Heart left ventricle (tissue), 13 donors: ENCODE measurements around the gene CYSLTR1.

ENCODE experiments used
- POLR2A ChIP-seq, 2 donors: fragments of 450-650 bp; IDR thresholded peaks; one replicate each; pipeline ENCODE4 v1.6.1; 2017; ENCODE audit warnings: antibody characterized with exemption in 2 of 2, mild to moderate bottlenecking in 2 of 2, moderate library complexity in 2 of 2
- TF ChIP-seq, protein P1 (sequence below), 12 donors: fragments of 200-600 bp; sonication (generic) in 4 of 12; IDR thresholded peaks; one replicate each; pipeline versions ENCODE4 v1.5.0 to v1.8.0; 2018 to 2022; ENCODE audit warnings: antibody characterized with exemption in 12 of 12, mild to moderate bottlenecking in 5 of 12
- donor health status: ischemic (EF 13 %, LVEDD 7.1; RV severe dilation, severe dysfunction).
- donor health status: DM: no; HTN: yes; CAD: no.
- donor health status: DM: no; HTN: no; CAD: no.
- donor health status: ischemic (EF 25% LVEDD 6.9; RV normal size, moderate dysfunction).
- donor health status: ischemic (EF 25% LVEDD 5.7; RV mildly dilated, moderate dysfunction).
- donor health status: ischemic (EF 35%, LVEDD 5.7; RV mildly dilated, moderate dysfunction).
- donor health status: nonischemic (EF 11% LVEDD 7.7; RV severe dilation, severe dysfunction).
- donor health status: DM: yes; HTN: yes; CAD: no.
- donor health status: PGD.
- donor health status: ischemic (EF 29% LVEDD 5.4; RV normal size, mild dysfunction).
- donor health status: nonischemic (EF 23%, LVEDD 6.1; RV moderate dilation, normal function).

DNA sequence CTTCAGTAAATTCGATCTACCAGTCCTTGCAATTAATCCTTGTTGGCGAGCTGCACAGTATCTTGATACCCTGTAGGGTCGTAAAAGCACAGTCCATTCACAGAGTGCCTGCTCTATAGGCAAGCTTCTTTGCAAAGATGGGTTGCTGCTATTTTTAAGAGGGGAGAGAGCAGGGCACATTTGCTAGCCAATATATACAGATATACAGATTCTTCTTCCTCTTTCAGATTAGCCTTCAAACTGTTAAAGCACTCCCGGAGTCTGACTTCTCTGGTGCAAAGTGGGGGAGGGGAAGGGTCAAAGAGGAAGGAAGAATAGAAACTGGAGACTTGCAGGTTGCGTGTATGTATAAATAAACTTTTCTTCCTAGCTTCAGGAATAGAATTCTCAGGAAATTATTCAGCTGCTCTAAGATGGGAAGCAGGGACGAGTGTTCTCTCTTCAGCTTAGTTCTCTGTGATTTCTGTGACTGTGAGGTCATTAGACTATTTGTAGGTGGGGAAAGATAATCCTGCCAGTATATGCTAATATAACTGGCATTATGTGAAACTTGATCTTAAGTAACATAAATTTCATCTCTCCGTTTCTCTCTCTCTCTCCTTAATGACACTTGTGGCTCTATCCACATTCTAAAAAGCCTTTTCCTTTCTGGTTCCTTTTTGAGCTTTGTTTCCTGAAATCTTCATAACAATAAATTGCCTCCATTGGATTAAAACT, at the start of gene CYSLTR1:
- TF ChIP-seq, protein P1, sequence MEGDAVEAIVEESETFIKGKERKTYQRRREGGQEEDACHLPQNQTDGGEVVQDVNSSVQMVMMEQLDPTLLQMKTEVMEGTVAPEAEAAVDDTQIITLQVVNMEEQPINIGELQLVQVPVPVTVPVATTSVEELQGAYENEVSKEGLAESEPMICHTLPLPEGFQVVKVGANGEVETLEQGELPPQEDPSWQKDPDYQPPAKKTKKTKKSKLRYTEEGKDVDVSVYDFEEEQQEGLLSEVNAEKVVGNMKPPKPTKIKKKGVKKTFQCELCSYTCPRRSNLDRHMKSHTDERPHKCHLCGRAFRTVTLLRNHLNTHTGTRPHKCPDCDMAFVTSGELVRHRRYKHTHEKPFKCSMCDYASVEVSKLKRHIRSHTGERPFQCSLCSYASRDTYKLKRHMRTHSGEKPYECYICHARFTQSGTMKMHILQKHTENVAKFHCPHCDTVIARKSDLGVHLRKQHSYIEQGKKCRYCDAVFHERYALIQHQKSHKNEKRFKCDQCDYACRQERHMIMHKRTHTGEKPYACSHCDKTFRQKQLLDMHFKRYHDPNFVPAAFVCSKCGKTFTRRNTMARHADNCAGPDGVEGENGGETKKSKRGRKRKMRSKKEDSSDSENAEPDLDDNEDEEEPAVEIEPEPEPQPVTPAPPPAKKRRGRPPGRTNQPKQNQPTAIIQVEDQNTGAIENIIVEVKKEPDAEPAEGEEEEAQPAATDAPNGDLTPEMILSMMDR (IDR thresholded peaks at IDR 0.05), result no peak
- TF ChIP-seq POLR2A (IDR thresholded peaks at IDR 0.05), result no peak
